GM23338 (cell line): ENCODE data around the gene LONP1. TPM values are rescaled to one million over a fixed set of nuclear protein-coding genes. Genes with fewer than 3 reads are reported as not detected.
"Not testable (repeated sequence)": the region's sequence is repeated elsewhere in the genome, so short reads cannot be mapped to it uniquely, and the experiment has no call there.

Source experiments
- ATAC-seq: fragments of 200-7000 bp; cut with Tn5 transposase; 3 replicates; pipeline ENCODE4 v1.9.1; 2020
- DNase-seq: peaks from one replicate; pipeline ENCODE4 v3.0.0-alpha.2; 2015; ENCODE audit warnings: low spot score
- H2AFZ ChIP-seq: fragments of 200-600 bp; sonication (generic); 2 replicates; pipeline ENCODE4 v1.8.0; 2016; ENCODE audit warnings: antibody characterized with exemption, mild to moderate bottlenecking, moderate library complexity
- H3F3A ChIP-seq: fragments of 200-600 bp; sonication (generic); replicated peaks from 2 replicates; pipeline ENCODE4 v1.8.0; 2017; ENCODE audit warnings: antibody characterized with exemption, mixed run types, low read depth
- H3K27ac ChIP-seq: fragments of 200-600 bp; sonication (generic); 2 replicates; pipeline ENCODE4 v1.6.1; 2016; ENCODE audit warnings: low read depth
- H3K27me3 ChIP-seq: fragments of 200-600 bp; sonication (generic); 2 replicates; pipeline ENCODE4 v1.8.0; 2016; ENCODE audit warnings: mild to moderate bottlenecking, mixed run types, moderate library complexity; ENCODE audit not compliant: insufficient read depth
- H3K36me3 ChIP-seq: fragments of 200-600 bp; sonication (generic); 2 replicates; pipeline ENCODE4 v1.8.0; 2016; ENCODE audit warnings: mild to moderate bottlenecking; ENCODE audit not compliant: insufficient read depth
- H3K4me1 ChIP-seq: fragments of 200-600 bp; sonication (generic); 2 replicates; pipeline ENCODE4 v1.8.0; 2016; ENCODE audit warnings: mild to moderate bottlenecking, moderate library complexity; ENCODE audit not compliant: insufficient read depth
- H3K4me2 ChIP-seq: fragments of 200-600 bp; sonication (generic); 2 replicates; pipeline ENCODE4 v1.7.1; 2017; ENCODE audit warnings: mixed run types
- H3K4me3 ChIP-seq: fragments of 200-600 bp; sonication (generic); 2 replicates; pipeline ENCODE4 v1.6.1; 2016; ENCODE audit warnings: mixed run types
- H3K79me2 ChIP-seq: fragments of 200-600 bp; sonication (generic); replicated peaks from 2 replicates; pipeline ENCODE4 v1.8.0; 2017; ENCODE audit warnings: mild to moderate bottlenecking; ENCODE audit not compliant: insufficient read depth
- H3K9me2 ChIP-seq: fragments of 200-600 bp; sonication (generic); 2 replicates; pipeline ENCODE4 v1.8.0; 2017; ENCODE audit not compliant: insufficient read depth
- H4K20me1 ChIP-seq: fragments of 200-600 bp; sonication (generic); replicated peaks from 2 replicates; pipeline ENCODE4 v1.8.0; 2017; ENCODE audit warnings: mild to moderate bottlenecking; ENCODE audit not compliant: insufficient read depth
- H3K27ac Mint-ChIP-seq: 2 replicates; pipeline ENCODE4 v1.8.0; 2020; ENCODE audit warnings: inconsistent platforms, mild to moderate bottlenecking, moderate library complexity, mixed read lengths
- H3K27me3 Mint-ChIP-seq: 3 replicates; pipeline ENCODE4 v1.8.0; 2022; ENCODE audit warnings: low read depth, mild to moderate bottlenecking, moderate library complexity, mixed read lengths, inconsistent platforms; ENCODE audit not compliant: insufficient read depth, poor library complexity
- H3K36me3 Mint-ChIP-seq: 3 replicates; pipeline ENCODE4 v1.8.0; 2021; ENCODE audit warnings: low read depth, mild to moderate bottlenecking, inconsistent platforms, moderate library complexity, mixed read lengths
- H3K4me1 Mint-ChIP-seq: 3 replicates; pipeline ENCODE4 v1.8.0; 2020; ENCODE audit warnings: mild to moderate bottlenecking, inconsistent platforms, mixed read lengths
- H3K4me3 Mint-ChIP-seq: 3 replicates; pipeline ENCODE4 v1.8.0; 2021; ENCODE audit warnings: moderate library complexity, mild to moderate bottlenecking, inconsistent platforms, mixed read lengths
- H3K9me3 Mint-ChIP-seq: 3 replicates; pipeline ENCODE4 v1.8.0; 2020; ENCODE audit warnings: moderate library complexity, mild to moderate bottlenecking, inconsistent platforms, mixed read lengths
- CTCF ChIP-seq, 2 experiments: fragments of 200-600 bp in 1 of 2; sonication (generic) in 1 of 2; conservative IDR thresholded peaks; 2 replicates each; pipeline versions ENCODE4 v1.5.1 to v1.6.1; 2016 to 2017; ENCODE audit warnings: antibody characterized with exemption in 2 of 2, low read depth in 2 of 2, mild to moderate bottlenecking in 2 of 2, moderate library complexity in 1 of 2
- EZH2 ChIP-seq: fragments of 200-600 bp; sonication (generic); IDR thresholded peaks from one replicate; pipeline ENCODE4 v1.8.0; 2017; ENCODE audit warnings: antibody characterized with exemption, mild to moderate bottlenecking, low read depth; ENCODE audit not compliant: unreplicated experiment
- STAT1 ChIP-seq: IDR thresholded peaks from one replicate; pipeline ENCODE4 v1.6.1; 2016; ENCODE audit warnings: antibody characterized with exemption; ENCODE audit not compliant: unreplicated experiment
- ZNF114 ChIP-seq: fragments of 250-450 bp; sonication (Bioruptor Pico); IDR thresholded peaks from 2 replicates; pipeline ENCODE4 v1.5.0; 2020; ENCODE audit warnings: mild to moderate bottlenecking, moderate library complexity
- polyA plus RNA-seq: library from polyadenylated mRNA; unstranded; fragments of >200 nt; fragmentation: Nextera tagmentation; extraction: Ambion mirVana; gene quantifications from 2 replicates; pipeline ENCODE4 v1.2.1, GENCODE V29; 2016
- total RNA-seq: library from RNA; depleted of rRNA; stranded (reverse); fragments of >200 nt; shearing (Covaris generic); gene quantifications from 2 replicates; pipeline ENCODE4 v1.2.3, GENCODE V29; 2014

Gene LONP1
- total and polyA plus RNA-seq, 2 experiments from 2014 or later = 68.6 to 137 TPM

GRCh38 chr19:5749505-5749904 lies 29.6 kb upstream of the LONP1 start (continued):
- TF ChIP-seq STAT1 = no peak
- no peak for TF ChIP-seq ZNF114 (CRISPR knock-in tag)

GRCh38 chr19:5748920-5749319 lies 29.0 kb upstream of the LONP1 start:
- H3K4me3 ChIP-seq = not testable (repeated sequence)
- H3K27me3 Mint-ChIP-seq = peaks cover 11% of the 10 kb centered on the region

GRCh38 chr19:5744999-5745398 lies 25.1 kb upstream of the LONP1 start:
- H3K27ac ChIP-seq, H3K9me3 Mint-ChIP-seq, H3K4me3 ChIP-seq, H3F3A ChIP-seq, H2AFZ ChIP-seq, DNase-seq, ATAC-seq, H3K4me2 ChIP-seq, H3K79me2 ChIP-seq, H3K36me3 Mint-ChIP-seq, H3K4me3 Mint-ChIP-seq, H3K36me3 ChIP-seq, H4K20me1 ChIP-seq, H3K27me3 Mint-ChIP-seq, H3K4me1 ChIP-seq, H3K27ac Mint-ChIP-seq, H3K9me2 ChIP-seq, H3K4me1 Mint-ChIP-seq, H3K27me3 ChIP-seq: not testable (repeated sequence)

More at GRCh38 chr19:5748920-5749319, 29.0 kb upstream of the LONP1 start:
- H3K4me1 ChIP-seq, ATAC-seq, H3K27me3 ChIP-seq, H3K27ac ChIP-seq, H3K4me1 Mint-ChIP-seq, DNase-seq, H3K36me3 ChIP-seq, H3K9me3 Mint-ChIP-seq, H3K4me2 ChIP-seq, H3F3A ChIP-seq, H4K20me1 ChIP-seq, H3K36me3 Mint-ChIP-seq, H2AFZ ChIP-seq, H3K4me3 Mint-ChIP-seq, H3K9me2 ChIP-seq, H3K27ac Mint-ChIP-seq, H3K79me2 ChIP-seq: not testable (repeated sequence)

GRCh38 chr19:5743630-5744029 lies 23.7 kb upstream of the LONP1 start:
- Mint-ChIP-seq H3K4me3 (no peak overlapping the region), H3K4me1 (no peaks in the 10 kb centered on the region), H3K27ac (no peak overlapping the region), H3K36me3 (no peaks in the 10 kb centered on the region), H3K9me3 (no peaks in the 10 kb centered on the region; the same call in 2 of the 3 replicates), H3K27me3 (peaks cover 9% of the 10 kb centered on the region)
- H3F3A ChIP-seq = no peaks in the 10 kb centered on the region
- H3K79me2 ChIP-seq = no peaks in the 10 kb centered on the region
- H3K4me1 ChIP-seq = no peaks in the 10 kb centered on the region
- no peaks in the 10 kb centered on the region for H3K9me2 ChIP-seq
- H3K27me3 ChIP-seq = no peaks in the 10 kb centered on the region
- no peaks in the 10 kb centered on the region for H3K36me3 ChIP-seq
- no peak for ATAC-seq
- no peak overlapping the region for H3K4me3 ChIP-seq
- TF ChIP-seq EZH2 = no peak
- 0 out of 4 replicates have a peak, but pooled peaks of 1 of the 2 experiments have one; percentile 0 for TF ChIP-seq CTCF (conservative IDR thresholded peaks at IDR 0.05; ENCODE audit: low read depth in 2 of 2)
- no peaks in the 10 kb centered on the region for H4K20me1 ChIP-seq
- no peak overlapping the region for H3K27ac ChIP-seq
- no peak for DNase-seq
- no peak overlapping the region for H3K4me2 ChIP-seq
- H2AFZ ChIP-seq = no peak overlapping the region
